Esophagus squamous epithelium (tissue), 4 donors: ENCODE data around the gene CD58.
"Not testable (repeated sequence)": the region's sequence is repeated elsewhere in the genome, so short reads cannot be mapped to it uniquely, and the experiment has no call there.

ENCODE experiments used
- CTCF ChIP-seq, 6 experiments: fragments of 450-650 bp in 4 of 6; fragments of 200-600 bp in 2 of 6; sonication (generic) in 2 of 6; IDR thresholded peaks; one replicate each; pipeline ENCODE4 v1.5.1; 2016 to 2019; ENCODE audit warnings: antibody characterized with exemption in 6 of 6, mild to moderate bottlenecking in 4 of 6, moderate library complexity in 4 of 6
- POLR2A ChIP-seq, 4 donors: fragments of 450-650 bp; IDR thresholded peaks; one replicate each; pipeline ENCODE4 v1.6.1; 2017; ENCODE audit warnings: antibody characterized with exemption in 4 of 4, mild to moderate bottlenecking in 4 of 4, moderate library complexity in 3 of 4

- not testable (repeated sequence) for TF ChIP-seq CTCF, POLR2A (IDR thresholded peaks at IDR 0.05)
Observed at GRCh38 chr1:116589101-116589735, 18.4 kb upstream of the CD58 start.
